ENCODE results near the gene CFHR4.
"Not testable (repeated sequence)": the region's sequence is repeated elsewhere in the genome, so short reads cannot be mapped to it uniquely, and the experiment has no call there.

DNA sequence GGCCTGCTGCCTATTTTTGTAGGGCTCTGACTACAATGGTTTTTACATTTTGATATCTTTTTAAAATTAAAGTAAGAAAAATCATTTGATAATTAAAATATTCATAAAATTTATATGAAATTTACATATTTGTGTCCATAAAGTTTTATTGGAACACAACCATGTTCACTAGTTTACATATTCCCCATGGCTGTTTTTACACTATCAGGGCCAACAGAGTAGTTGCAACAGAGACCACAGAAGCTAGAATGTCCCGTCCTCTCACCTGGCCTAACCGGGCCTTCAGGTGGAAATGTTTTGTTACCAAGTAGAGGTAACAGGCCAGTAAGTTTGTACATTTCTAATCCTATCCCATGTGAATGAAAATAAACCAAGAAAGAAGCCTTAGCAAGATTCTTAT is 45.0 kb downstream of the CFHR4 start:
- TF ChIP-seq, protein P1, sequence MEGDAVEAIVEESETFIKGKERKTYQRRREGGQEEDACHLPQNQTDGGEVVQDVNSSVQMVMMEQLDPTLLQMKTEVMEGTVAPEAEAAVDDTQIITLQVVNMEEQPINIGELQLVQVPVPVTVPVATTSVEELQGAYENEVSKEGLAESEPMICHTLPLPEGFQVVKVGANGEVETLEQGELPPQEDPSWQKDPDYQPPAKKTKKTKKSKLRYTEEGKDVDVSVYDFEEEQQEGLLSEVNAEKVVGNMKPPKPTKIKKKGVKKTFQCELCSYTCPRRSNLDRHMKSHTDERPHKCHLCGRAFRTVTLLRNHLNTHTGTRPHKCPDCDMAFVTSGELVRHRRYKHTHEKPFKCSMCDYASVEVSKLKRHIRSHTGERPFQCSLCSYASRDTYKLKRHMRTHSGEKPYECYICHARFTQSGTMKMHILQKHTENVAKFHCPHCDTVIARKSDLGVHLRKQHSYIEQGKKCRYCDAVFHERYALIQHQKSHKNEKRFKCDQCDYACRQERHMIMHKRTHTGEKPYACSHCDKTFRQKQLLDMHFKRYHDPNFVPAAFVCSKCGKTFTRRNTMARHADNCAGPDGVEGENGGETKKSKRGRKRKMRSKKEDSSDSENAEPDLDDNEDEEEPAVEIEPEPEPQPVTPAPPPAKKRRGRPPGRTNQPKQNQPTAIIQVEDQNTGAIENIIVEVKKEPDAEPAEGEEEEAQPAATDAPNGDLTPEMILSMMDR (IDR thresholded peaks at IDR 0.05) = not testable (repeated sequence)
- TF ChIP-seq EP300 (IDR thresholded peaks at IDR 0.05) = not testable (repeated sequence)
